WTC11 (cell line): ENCODE results near the gene TSPAN2.

ENCODE experiments used
- TCF7 ChIP-seq: sonication (generic); formaldehyde crosslinking; IDR thresholded peaks from 2 replicates; pipeline ENCODE4 v1.8.0; 2022; ENCODE audit warnings: mild to moderate bottlenecking, low read depth, missing genetic modification reagents, moderate library complexity
- ZNF232 ChIP-seq: sonication (generic); formaldehyde crosslinking; IDR thresholded peaks from 2 replicates; pipeline ENCODE4 v1.8.0; 2022; ENCODE audit warnings: mild to moderate bottlenecking, missing genetic modification reagents
- TF ChIP-seq, protein P1 (sequence below): fragments of 200-600 bp; IDR thresholded peaks from 2 replicates; pipeline ENCODE4 v1.8.0; 2022; ENCODE audit warnings: antibody characterized with exemption
- TF ChIP-seq, protein P2 (sequence below): sonication (generic); formaldehyde crosslinking; IDR thresholded peaks from 2 replicates; pipeline ENCODE4 v1.8.1; 2023; ENCODE audit warnings: mild to moderate bottlenecking, missing genetic modification reagents, borderline replicate concordance

DNA sequence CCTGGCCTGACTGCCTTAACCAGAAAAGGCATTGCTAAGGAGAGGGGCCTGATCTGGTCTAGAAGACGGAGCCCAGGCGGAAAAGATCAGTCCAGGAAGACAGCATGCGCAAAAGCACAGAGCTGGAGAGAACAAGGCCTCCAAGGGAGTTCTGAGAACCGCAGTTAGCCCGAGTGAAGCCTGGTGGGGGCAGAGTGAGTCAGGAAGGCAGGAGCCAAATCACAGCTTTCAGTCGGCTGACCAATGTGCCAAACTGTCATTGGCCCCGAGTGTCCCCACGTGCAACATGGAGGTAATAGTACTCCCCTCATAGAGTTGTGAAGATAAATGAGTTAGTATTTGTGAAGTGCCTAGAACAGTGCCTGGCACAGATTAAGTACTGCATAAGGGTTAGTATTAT lies 1.2 kb upstream of the TSPAN2 start:
- TF ChIP-seq ZNF232 (CRISPR knock-in tag) (no peak), TCF7 (CRISPR knock-in tag) (no peak)
- TF ChIP-seq, protein P1, sequence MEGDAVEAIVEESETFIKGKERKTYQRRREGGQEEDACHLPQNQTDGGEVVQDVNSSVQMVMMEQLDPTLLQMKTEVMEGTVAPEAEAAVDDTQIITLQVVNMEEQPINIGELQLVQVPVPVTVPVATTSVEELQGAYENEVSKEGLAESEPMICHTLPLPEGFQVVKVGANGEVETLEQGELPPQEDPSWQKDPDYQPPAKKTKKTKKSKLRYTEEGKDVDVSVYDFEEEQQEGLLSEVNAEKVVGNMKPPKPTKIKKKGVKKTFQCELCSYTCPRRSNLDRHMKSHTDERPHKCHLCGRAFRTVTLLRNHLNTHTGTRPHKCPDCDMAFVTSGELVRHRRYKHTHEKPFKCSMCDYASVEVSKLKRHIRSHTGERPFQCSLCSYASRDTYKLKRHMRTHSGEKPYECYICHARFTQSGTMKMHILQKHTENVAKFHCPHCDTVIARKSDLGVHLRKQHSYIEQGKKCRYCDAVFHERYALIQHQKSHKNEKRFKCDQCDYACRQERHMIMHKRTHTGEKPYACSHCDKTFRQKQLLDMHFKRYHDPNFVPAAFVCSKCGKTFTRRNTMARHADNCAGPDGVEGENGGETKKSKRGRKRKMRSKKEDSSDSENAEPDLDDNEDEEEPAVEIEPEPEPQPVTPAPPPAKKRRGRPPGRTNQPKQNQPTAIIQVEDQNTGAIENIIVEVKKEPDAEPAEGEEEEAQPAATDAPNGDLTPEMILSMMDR = no peak
- TF ChIP-seq, protein P2, sequence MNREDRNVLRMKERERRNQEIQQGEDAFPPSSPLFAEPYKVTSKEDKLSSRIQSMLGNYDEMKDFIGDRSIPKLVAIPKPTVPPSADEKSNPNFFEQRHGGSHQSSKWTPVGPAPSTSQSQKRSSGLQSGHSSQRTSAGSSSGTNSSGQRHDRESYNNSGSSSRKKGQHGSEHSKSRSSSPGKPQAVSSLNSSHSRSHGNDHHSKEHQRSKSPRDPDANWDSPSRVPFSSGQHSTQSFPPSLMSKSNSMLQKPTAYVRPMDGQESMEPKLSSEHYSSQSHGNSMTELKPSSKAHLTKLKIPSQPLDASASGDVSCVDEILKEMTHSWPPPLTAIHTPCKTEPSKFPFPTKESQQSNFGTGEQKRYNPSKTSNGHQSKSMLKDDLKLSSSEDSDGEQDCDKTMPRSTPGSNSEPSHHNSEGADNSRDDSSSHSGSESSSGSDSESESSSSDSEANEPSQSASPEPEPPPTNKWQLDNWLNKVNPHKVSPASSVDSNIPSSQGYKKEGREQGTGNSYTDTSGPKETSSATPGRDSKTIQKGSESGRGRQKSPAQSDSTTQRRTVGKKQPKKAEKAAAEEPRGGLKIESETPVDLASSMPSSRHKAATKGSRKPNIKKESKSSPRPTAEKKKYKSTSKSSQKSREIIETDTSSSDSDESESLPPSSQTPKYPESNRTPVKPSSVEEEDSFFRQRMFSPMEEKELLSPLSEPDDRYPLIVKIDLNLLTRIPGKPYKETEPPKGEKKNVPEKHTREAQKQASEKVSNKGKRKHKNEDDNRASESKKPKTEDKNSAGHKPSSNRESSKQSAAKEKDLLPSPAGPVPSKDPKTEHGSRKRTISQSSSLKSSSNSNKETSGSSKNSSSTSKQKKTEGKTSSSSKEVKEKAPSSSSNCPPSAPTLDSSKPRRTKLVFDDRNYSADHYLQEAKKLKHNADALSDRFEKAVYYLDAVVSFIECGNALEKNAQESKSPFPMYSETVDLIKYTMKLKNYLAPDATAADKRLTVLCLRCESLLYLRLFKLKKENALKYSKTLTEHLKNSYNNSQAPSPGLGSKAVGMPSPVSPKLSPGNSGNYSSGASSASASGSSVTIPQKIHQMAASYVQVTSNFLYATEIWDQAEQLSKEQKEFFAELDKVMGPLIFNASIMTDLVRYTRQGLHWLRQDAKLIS (CRISPR knock-in tag) = no peak
